Choroid plexus epithelial cell (primary cell): Measurements from ENCODE around the gene STPG4.
A peak's percentile ranks its signal among the peaks of the same experiment; 100 is the strongest.

Source experiments
- DNase-seq: peaks from one replicate; pipeline ENCODE4 v3.0.0-alpha.2; 2010; ENCODE audit warnings: low read depth
- H3K4me3 ChIP-seq: 2 replicates; pipeline ENCODE4 v1.5.1; 2011; ENCODE audit warnings: low read depth, mild to moderate bottlenecking, control low read depth, low read length, moderate library complexity
- TF ChIP-seq, protein P1 (sequence below): conservative IDR thresholded peaks from 2 replicates; pipeline ENCODE4 v1.5.1; 2011; ENCODE audit warnings: low read depth, mild to moderate bottlenecking, control low read depth, inconsistent platforms, low read length, moderate library complexity

STPG4 gene, protein sequence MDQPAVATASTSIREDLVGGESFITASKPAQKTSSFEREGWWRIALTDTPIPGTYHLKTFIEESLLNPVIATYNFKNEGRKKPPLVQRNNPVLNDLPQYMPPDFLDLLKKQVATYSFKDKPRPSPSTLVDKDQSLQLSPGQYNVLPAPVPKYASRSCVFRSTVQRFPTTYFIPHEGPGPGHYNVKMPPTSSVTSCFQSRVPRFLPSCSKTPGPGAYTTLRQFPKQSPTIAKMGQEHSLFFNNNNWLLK

DNA sequence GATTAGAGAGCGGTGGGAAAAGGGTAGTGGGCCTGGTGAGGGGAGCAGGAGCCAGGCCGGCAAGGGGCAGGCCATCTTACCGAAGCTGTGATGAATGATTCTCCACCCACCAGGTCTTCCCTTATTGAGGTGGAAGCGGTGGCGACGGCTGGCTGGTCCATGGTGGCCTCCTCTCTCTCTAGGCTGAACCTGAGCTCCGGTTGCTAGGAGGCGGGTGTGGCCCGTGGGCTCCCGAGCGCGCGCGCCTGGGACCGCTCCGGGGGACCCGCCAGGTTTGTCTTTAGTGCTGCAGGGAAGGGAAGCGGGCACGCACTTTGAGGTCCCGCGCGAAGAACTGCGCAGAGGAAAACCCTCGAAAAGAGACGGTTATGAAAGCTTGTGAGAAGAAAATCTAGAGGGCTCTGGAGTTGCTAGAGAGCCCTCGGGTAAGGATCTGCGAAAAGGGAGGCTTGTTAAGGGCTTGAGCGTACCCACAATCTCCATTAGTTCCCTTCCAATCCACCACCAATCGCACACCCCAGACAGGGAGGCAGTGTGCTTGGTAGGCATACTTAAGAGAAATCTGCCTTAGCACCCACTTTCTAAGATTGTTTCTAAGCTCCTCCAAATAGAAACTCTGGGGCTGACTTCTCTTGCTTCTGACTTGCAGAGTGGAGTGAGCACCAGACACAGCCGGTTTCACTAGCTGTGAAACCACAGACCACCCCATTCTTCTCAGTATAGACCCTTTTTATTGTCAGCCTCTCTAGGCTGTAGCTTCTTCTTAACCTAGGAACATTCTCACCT, at the start of gene STPG4:
TSS of gene STPG4 (minus strand) at position 218 of the 786 bp plus-strand sequence. CDS start at position 161, 57 bp downstream.
- DNase-seq, result no peak
- TF ChIP-seq, protein P1, sequence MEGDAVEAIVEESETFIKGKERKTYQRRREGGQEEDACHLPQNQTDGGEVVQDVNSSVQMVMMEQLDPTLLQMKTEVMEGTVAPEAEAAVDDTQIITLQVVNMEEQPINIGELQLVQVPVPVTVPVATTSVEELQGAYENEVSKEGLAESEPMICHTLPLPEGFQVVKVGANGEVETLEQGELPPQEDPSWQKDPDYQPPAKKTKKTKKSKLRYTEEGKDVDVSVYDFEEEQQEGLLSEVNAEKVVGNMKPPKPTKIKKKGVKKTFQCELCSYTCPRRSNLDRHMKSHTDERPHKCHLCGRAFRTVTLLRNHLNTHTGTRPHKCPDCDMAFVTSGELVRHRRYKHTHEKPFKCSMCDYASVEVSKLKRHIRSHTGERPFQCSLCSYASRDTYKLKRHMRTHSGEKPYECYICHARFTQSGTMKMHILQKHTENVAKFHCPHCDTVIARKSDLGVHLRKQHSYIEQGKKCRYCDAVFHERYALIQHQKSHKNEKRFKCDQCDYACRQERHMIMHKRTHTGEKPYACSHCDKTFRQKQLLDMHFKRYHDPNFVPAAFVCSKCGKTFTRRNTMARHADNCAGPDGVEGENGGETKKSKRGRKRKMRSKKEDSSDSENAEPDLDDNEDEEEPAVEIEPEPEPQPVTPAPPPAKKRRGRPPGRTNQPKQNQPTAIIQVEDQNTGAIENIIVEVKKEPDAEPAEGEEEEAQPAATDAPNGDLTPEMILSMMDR, result no peak
- H3K4me3 ChIP-seq, result no peak within 1 kb of the TSS

DNA sequence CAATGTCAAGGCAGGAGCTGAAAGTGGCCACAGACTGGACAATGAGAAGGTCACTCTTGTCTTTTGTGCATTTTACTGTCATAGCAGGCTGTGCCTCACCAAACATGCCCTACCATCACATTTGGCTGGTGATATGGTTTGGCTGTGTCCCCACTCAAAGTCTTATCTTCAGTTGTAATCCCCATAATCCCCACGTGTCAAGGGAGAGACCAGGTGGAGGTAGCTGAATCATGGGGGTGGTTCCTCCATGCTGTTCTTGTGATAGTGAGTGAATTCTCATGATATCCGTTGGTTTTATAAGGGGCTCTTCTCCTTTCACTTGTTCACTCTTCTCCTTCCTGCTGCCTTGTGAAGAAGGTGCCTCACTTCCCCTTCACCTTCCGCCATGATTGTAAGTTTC, 49.6 kb upstream of the STPG4 start:
- no peak overlapping the region for H3K4me3 ChIP-seq
- TF ChIP-seq, protein P1, result no peak
- no peak for DNase-seq

DNA sequence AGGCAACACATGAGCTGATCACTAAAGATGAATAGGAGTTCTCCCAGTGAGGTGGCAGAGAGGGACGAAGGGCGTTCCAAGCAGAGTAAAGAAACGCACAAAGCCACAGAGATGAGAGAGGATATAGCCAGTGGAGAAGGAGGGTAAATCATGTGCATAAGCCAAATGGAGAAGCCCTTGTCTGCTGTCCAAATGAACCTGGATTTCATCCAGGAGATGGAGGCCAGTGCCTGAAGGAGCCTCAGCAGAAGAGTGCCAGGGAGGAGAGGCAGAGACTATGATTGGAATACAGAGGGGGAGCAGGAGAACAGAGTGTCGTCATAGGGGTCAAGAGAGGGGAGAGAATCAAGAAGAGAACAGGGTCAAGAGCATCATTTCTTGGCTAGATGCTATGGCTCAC, 48.9 kb upstream of the STPG4 start:
- H3K4me3 ChIP-seq, result no peak overlapping the region
- no peak for DNase-seq
- TF ChIP-seq, protein P1, result no peak

DNA sequence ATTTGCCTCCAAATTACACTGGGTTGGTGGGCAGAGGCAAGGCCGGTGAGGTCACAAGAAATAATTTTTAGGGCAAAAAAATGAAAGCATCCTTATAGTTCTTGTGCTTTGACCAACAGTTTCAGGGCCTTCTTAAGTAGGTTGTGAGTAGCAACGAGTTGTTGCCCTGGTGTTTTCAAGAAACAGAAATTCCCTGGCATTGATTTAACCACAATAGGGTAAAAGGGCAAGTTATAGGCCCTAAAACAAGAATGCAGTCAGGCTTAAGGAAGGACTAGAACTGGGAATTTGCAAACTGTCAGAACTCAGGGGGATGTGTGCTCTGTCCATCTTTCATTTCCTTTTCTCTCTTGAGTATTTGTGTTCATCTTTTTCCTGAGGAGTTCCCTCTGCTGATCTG, 46.1 kb upstream of the STPG4 start:
- no peak overlapping the region for H3K4me3 ChIP-seq
- peak; percentile 87 for DNase-seq
- TF ChIP-seq, protein P1, result no peak

DNA sequence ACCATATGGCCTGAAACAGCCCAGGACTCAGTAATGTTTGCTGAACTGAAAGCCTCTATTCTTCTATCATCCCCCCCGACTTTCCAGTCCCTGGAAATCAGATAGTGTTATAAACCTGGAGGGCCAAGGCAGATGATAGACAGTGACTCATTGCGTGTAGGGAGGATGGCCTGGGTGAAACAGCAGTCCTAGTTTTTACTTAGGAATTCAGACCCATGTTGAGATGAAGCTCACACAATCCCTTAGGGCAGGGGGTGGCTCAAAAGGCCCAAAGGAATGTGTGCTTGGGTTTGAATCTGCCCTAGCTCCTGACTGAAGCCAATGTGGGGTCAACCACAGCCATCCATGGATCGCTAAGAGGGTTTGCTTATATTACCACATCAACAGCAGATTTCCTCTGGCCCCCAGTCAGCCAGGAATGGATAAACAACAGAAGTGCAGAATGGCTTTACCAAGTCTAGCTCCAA, 43.9 kb upstream of the STPG4 start:
- H3K4me3 ChIP-seq, result no peak overlapping the region
- TF ChIP-seq, protein P1, result no peak
- DNase-seq, result peak; percentile 100

DNA sequence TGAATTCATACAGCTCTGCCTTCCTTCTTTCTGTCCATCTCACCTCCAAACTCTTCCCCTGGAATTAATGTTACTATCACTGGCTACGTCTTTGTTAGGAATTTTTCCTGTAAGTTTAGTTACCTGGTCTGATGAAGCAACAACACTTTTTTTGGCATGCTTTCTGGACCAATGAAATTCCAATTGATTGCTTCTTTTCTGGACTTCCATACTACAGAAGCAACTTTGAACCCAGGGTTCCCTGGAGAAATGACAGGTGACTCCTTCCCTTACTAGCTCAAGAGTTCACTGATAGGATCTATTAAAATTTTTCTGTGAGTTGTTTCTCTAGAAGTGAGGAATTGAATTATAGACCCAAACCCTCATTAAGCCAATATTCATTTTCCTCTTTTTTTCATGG, 41.4 kb upstream of the STPG4 start:
- TF ChIP-seq, protein P1, result no peak
- no peak overlapping the region for H3K4me3 ChIP-seq
- DNase-seq, result no peak
